Testis (tissue), 3 donors: ENCODE results near the gene IL1RL2. TPM values are rescaled to one million over a fixed set of nuclear protein-coding genes. Genes with fewer than 3 reads are reported as not detected.

Experiments
- DNase-seq: peaks from one replicate; pipeline ENCODE4 v3.0.0-alpha.2; 2019
- H3K27ac ChIP-seq, 2 donors: fragments of 200-600 bp; sonication (generic); one replicate each; pipeline ENCODE4 v1.5.1; 2019
- H3K27me3 ChIP-seq: fragments of 200-600 bp; sonication (generic); one replicate; pipeline ENCODE4 v1.5.1; 2019
- H3K36me3 ChIP-seq: fragments of 200-600 bp; sonication (generic); one replicate; pipeline ENCODE4 v1.5.1; 2017; ENCODE audit warnings: low read depth; ENCODE audit errors: missing control alignments
- H3K4me1 ChIP-seq: fragments of 200-600 bp; sonication (generic); one replicate; pipeline ENCODE4 v1.5.1; 2019
- H3K4me3 ChIP-seq, 2 donors: fragments of 200-600 bp; sonication (generic); one replicate each; pipeline ENCODE4 v1.5.1; 2017 to 2019
- H3K9me3 ChIP-seq: fragments of 200-600 bp; sonication (generic); one replicate; pipeline ENCODE4 v1.5.1; 2017
- POLR2A ChIP-seq: fragments of 450-650 bp; IDR thresholded peaks from one replicate; pipeline ENCODE4 v1.6.1; 2017; ENCODE audit warnings: antibody characterized with exemption, mild to moderate bottlenecking, moderate library complexity
- WGBS, 2 donors: methylation state at CpG; one replicate each; pipeline ENCODE4 v1.1.5; 2018; 5-methylcytosine and 5-hydroxymethylcytosine counted together
- intact Hi-C: fragments of 100-400 bp; cut with DNase I; formaldehyde crosslinking; loops from one replicate; pipeline ENCODE4 v1.15.1; 2023; ENCODE audit warnings: low total_unique reads
- polyA plus RNA-seq: library from polyadenylated mRNA; stranded (reverse); fragments of 350-450 nt; fragmentation: Illumina TruSeq; extraction: RNeasy Lipid Tissue Mini Kit (QIAGEN cat#74804); gene quantifications from one replicate; pipeline ENCODE4 v1.2.3, GENCODE V29; 2014; ENCODE audit warnings: low read depth, low replicate concordance; ENCODE audit not compliant: insufficient read depth
- total RNA-seq, 2 donors: library from RNA; depleted of rRNA; stranded (reverse); fragments of >200 nt; gene quantifications; one replicate each; pipeline ENCODE4 v1.2.3, GENCODE V29; 2016
- TF ChIP-seq, protein P1 (sequence below), 3 experiments: fragments of 450-650 bp in 2 of 3; fragments of 200-600 bp in 1 of 3; sonication (generic) in 1 of 3; IDR thresholded peaks; one replicate each; pipeline ENCODE4 v1.5.1; 2016 to 2019; ENCODE audit warnings: antibody characterized with exemption in 3 of 3, mild to moderate bottlenecking in 2 of 3, moderate library complexity in 1 of 3

The IL1RL2 gene
- total and polyA plus RNA-seq, 3 donors from 2014 or later, result 0.24 to 0.38 (median 0.31) TPM

GRCh38 chr2:102158011-102158755 lies 28.6 kb upstream of the IL1RL2 start:
- H3K27me3 ChIP-seq, result no peaks in the 10 kb centered on the region
- TF ChIP-seq POLR2A, result no peak
- TF ChIP-seq, protein P1, sequence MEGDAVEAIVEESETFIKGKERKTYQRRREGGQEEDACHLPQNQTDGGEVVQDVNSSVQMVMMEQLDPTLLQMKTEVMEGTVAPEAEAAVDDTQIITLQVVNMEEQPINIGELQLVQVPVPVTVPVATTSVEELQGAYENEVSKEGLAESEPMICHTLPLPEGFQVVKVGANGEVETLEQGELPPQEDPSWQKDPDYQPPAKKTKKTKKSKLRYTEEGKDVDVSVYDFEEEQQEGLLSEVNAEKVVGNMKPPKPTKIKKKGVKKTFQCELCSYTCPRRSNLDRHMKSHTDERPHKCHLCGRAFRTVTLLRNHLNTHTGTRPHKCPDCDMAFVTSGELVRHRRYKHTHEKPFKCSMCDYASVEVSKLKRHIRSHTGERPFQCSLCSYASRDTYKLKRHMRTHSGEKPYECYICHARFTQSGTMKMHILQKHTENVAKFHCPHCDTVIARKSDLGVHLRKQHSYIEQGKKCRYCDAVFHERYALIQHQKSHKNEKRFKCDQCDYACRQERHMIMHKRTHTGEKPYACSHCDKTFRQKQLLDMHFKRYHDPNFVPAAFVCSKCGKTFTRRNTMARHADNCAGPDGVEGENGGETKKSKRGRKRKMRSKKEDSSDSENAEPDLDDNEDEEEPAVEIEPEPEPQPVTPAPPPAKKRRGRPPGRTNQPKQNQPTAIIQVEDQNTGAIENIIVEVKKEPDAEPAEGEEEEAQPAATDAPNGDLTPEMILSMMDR (IDR thresholded peaks at IDR 0.05), result no peak
- H3K27ac ChIP-seq, result peak overlapping the region in 1 of 2 donors; percentile 54
- intact Hi-C loops, result no loop called here
- no peak overlapping the region for H3K4me3 ChIP-seq
- no peaks in the 10 kb centered on the region for H3K36me3 ChIP-seq
- H3K4me1 ChIP-seq, result no peaks in the 10 kb centered on the region
- H3K9me3 ChIP-seq, result no peaks in the 10 kb centered on the region
- no peak for DNase-seq

GRCh38 chr2:102159295-102159694 lies 27.5 kb upstream of the IL1RL2 start:
- intact Hi-C loops, result no loop called here
- Histone ChIP-seq H3K4me3 (no peak overlapping the region), H3K27ac (no peak overlapping the region), H3K4me1 (no peaks in the 10 kb centered on the region), H3K27me3 (no peaks in the 10 kb centered on the region), H3K36me3 (no peaks in the 10 kb centered on the region), H3K9me3 (no peaks in the 10 kb centered on the region)
- DNase-seq, result no peak
- TF ChIP-seq, protein P1 (IDR thresholded peaks at IDR 0.05), result no peak
- 56 to 82% methylated on average over 1 of the region's 1 CpG for WGBS, 2 donors

GRCh38 chr2:102166189-102166845 lies 20.5 kb upstream of the IL1RL2 start:
- no peak overlapping the region for H3K27ac ChIP-seq
- H3K9me3 ChIP-seq, result no peaks in the 10 kb centered on the region
- intact Hi-C loops, result no loop called here
- H3K4me3 ChIP-seq, result no peak overlapping the region
- TF ChIP-seq, protein P1 (IDR thresholded peaks at IDR 0.05), result peak; percentile 48 to 67 (median 65)
- TF ChIP-seq POLR2A, result no peak
- peaks cover 3% of the 10 kb centered on the region for H3K4me1 ChIP-seq
- H3K36me3 ChIP-seq, result no peaks in the 10 kb centered on the region
- no peaks in the 10 kb centered on the region for H3K27me3 ChIP-seq
- WGBS, 2 donors, result 32 to 38% methylated on average over 4 of the region's 4 CpGs
- peak; percentile 75 for DNase-seq

- 95 to 97% methylated on average over 5 of the region's 5 CpGs for WGBS, 2 donors
- no peaks in the 10 kb centered on the region for H3K9me3 ChIP-seq
- DNase-seq, result no peak
Measured at GRCh38 chr2:102168026-102168771, 18.6 kb upstream of the IL1RL2 start.

More at GRCh38 chr2:102168026-102168771, 18.6 kb upstream of the IL1RL2 start:
- peaks cover 3% of the 10 kb centered on the region for H3K4me1 ChIP-seq
- no peak overlapping the region for H3K27ac ChIP-seq
- intact Hi-C loops, result no loop called here
- no peaks in the 10 kb centered on the region for H3K36me3 ChIP-seq
- H3K27me3 ChIP-seq, result no peaks in the 10 kb centered on the region
- no peak overlapping the region for H3K4me3 ChIP-seq
- TF ChIP-seq POLR2A, result no peak
- TF ChIP-seq, protein P1 (IDR thresholded peaks at IDR 0.05), result no peak
